NCI-H1417 treated with DMSO at 0.1 percent for 48 hours (cell line): ENCODE data around the gene UBE3B.
"Not testable (repeated sequence)": the region's sequence is repeated elsewhere in the genome, so short reads cannot be mapped to it uniquely, and the experiment has no call there.

Experiments used
- DNase-seq: peaks from one replicate; lab custom pipeline; 2025; lab: John Stamatoyannopoulos, UW

Gene UBE3B

DNA sequence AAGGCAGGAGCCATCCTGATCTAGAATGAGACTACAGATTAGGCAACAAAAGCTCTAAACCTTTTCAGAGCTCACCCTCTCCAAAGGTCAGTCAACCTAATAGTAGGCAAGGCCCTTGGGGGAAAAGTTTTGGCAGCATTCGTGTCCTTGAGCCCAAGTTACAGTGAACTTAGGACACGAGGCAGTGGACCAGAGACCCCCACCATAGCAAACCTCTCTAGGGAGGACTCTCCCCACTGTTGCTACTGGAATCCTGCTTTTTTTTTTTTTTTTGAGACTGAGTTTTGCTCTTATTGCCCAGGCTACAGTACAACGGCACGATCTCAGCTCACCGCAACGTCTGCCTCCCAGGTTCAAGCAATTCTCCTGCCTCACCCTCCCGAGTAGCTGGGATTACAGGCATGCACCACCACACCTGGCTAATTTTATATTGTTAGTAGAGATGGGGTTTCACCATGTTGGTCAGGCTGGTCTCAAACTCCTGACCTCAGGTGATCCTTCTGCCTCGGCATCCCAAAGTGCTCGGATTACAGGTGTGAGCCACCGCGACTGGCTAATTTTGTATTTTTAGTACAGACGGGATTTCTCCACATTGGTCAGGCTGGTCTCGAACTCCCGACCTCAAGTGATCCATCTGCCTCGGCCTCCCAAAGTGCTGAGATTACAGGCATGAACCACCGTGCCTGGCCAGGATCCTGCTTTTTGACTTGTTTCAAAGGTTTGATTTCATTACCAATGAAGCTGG lies 3.7 kb upstream of the UBE3B start:
- DNase-seq, result not testable (repeated sequence)

DNA sequence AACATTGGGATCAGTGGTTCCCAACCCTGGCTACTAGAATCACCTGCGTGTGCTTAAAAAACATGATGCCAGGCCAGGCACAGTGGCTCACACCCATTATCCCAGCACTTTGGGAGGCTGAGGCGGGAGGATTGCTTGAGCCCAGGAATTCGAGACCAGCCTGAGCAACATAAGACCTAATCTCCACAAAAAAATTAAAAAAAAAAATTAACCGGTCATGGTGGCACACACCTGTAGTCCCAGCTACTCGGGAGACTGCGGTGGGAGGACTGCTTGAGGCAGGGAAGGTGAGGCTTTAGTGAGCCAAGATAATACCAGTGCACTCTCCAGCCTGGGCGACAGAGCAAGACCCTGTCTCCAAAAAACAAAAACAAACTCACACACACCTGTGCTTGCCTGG lies 2.3 kb upstream of the UBE3B start:
- DNase-seq, result no peak

DNA sequence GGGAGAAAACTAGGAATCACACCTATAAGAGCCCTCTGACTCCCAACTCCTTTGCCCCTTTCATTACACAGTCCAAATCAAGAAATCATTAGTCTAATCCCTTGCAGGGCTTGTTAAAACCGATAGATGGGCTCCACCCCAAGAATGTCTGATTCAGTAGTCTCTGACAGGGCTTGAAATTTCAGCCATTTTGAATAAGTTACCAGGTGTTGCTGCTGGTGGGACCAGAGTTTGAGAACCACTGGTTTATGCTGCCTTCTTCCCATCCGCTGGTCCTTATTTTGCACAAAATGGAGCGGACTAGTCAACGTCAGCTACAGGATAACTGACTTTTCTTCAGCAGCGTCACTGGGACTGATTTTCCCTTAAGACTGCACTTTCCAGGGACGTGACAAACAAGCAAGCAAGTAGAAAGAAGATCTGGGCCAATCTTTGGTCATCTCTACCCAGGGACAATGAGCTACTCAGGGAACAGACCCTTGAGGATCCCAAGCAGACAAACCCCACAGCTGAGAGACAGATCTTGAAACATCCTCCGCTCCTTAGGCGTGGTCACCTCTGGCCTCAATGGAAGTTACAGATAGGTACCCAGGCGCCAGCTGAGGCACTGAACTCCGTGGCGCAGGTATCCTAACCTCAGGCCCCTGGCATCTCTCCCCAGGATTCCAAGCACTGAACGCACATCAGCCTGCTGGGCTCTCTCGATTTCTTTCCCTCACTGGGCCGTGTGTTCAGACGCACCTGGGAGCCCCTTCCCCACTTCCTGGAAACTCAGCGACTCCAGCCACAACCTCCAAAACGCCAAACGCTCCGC lies 1.2 kb upstream of the UBE3B start:
- no peak for DNase-seq

DNA sequence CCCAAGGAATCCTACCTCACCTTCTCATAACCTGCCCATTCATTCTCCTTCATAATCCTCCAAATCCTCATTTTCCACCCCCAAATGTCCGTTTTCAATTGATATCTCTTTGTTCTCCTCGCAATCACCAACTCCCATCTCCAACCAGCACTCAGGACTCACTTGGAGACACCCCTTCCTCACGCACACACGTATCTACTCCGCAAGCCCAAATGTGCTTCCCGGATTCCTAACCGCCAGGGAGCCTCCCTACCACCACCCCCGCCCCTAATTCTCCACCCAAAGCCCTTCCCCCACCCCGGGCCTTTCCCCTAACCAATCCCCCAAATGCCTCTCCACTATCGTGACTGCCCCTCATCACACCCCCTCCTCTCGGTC lies 638 bp upstream of the UBE3B start:
- DNase-seq, result no peak

DNA sequence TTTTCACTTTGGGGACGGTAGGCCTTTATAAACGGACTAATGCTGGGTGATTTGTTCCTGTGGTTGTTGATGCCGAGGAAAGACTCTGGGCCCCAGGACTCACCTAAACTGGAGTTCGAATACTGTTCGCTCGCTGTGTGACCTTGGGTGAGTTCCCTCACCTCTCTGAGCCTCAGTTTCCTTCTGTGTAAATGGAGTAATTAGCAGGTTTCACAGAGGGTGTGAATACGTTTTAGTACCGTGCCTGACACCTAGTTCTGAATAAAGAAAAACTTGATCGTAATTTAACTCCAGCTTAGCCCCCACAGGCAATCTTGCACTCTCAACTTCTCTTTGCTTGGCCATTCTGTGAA lies 505 bp downstream of the UBE3B start:
- no peak for DNase-seq

DNA sequence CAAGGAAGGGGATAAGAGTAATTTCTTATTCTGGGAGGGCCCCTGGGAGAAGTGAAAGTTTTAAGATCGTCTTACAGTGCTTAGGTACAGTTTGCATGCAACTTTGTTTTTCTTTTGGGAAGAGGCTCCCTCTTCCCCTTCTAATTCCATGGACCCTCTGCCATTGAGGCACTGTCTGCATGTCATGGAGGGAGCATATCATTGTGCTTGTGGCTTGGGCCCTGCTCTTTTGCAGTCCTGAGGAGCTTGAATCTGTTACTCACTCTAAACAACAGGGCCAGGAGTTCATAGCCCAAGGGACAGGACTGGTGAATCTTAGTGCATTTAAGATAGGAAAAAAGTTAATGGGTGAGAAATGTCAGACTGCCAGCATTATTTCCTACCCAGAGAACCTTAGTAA lies 2.3 kb downstream of the UBE3B start:
- no peak for DNase-seq

DNA sequence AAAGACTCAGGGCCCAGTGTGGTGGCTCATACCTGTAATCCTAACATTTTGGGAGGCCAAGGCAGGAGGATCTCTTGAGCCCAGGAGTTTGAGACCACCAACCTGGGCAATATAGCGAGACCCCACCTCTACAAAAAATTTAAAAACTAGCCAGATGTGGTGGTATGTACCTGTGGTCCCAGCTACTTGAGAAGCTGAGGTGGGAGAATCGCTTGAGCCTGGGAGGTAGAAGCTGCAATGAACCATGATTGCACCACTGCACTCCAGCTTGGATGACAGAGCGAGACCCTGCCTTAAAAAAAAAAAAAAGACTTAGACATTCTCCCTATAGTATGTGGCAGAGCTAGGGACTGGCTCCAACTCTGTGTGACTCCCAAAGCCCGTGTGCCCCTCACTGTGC lies 2.9 kb downstream of the UBE3B start:
- DNase-seq, result no peak

DNA sequence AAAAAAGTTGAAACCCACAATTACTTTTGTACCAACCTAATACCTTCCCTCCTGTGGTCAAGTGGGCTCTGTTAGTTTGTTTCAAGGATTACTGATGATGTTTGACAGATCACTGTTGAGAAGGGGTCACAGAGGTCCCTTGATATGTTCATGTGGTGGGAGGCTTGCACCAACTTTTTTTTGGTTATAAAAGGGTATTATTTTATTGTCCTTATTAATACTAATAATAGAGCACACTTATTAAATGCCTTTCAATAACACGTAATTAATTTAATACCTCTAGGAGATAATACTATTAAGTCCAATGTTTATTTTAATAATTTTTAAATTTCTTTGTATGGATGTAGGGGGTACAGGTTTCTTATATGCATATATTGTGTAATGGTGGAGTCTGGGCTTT lies 4.4 kb downstream of the UBE3B start:
- no peak for DNase-seq

DNA sequence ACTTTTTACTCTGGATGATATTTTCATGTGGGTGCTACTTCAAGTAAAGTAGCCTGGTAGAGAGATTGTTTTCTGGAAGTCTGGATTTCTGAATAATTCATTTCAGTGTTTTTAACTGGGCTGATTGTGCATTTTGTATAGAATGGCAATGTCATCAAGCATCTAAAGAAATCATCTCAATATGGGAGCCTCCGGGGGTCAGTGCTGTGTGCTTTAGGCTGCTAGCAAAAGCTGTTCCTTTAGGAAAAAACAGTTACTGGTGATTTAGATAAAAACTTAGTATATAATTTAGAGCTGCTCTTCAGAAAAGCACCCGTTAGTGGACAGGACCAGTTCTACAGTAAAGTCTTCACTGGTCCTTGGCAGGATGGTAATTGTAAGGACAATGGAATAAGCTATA lies 5.1 kb downstream of the UBE3B start:
- DNase-seq, result no peak

DNA sequence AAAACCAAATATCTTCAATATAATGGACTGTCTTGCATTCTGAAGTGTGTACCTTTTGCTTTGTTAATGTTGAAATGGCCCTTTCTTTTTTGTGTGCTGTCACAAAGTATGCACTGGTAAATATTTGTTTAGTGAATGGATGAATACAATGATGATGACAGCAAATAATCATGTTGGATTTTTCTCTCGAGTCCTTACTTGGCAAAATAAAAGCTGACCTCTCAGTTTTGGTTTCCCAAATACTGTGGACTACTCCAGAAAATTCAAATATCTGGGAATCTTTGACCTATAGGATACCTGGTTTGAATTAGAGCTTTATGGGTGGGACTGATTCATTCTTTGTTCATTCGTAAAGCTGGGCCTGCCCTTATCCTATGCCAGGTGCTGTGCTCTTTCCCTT lies 5.5 kb downstream of the UBE3B start:
- DNase-seq, result no peak

DNA sequence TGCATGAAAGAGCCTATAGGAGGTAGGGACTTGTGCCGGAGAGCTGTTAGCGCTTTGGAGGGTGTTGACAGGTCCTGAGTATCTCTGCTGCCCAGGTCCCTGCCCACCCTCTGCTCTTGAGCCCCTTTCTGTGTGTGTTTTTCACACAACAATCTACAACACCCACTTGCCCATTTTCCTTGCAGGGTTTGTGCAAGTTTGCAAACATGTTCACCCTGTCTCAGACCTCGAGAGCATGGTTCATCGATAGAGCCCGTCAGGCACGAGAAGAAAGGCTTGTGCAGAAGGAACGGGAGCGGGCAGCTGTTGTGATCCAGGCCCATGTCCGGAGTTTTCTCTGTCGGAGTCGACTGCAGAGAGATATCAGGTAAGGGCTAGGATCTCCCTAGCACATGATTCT lies 5.9 kb downstream of the UBE3B start:
- no peak for DNase-seq

DNA sequence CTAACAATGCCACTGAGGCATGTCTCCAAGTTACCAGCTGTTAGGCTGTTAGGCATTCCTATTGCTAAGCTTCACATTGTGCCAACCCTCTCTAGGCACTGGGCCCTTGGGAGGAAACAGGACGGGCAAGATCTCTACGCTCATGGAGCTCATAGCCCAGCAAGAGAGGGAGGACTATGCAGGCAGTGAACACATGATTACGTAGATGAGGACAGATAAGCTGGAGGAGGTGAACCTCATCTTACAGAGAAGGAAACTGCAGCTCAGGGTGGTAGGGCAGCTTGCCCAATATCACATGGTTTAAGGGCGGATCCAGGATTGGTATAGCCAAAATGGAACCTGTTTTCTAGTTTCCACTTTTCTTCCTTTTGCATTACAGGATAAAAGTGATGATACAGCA lies 7.8 kb downstream of the UBE3B start:
- DNase-seq, result no peak

DNA sequence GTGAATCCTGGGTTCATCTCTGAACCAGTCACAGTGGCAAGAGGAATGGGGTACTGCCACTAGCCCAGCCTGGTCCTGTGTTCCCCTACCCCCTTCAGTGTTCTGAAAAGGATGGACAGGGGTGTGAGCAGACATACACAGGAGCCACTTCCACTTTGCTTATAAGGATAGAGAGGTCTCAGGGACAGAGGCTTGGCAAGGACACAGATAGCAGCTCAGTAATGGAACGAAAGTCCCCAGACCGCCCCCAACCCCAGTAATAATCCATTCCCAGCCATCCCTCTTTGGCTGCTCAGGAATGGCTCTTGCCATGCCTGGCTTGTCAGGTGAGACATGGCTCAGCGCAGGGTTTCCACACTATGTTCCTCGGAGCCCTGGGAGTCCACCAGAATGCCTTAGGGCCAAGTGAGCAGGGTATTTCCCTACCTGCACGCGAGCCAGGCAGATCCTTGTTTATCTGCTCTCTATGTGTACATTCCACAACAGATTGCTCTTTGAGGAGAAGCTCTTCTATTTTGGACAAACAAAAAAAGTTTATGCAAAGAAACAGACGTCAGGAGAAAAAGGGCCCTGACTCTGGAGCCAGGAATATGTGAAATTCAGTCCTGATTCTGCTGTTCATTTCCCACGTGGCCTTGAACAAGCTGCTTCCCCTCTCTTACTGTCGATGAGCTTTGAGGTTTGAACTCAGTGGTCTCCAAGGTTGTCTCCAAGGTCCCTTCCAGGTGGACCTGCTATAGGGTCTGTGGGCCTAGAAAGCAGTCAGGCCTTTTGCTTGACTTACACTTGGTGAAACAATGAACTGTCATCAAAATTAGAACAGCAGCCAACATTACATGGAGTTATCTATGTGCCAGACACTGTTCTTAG lies 10.0 kb downstream of the UBE3B start:
- DNase-seq, result no peak

DNA sequence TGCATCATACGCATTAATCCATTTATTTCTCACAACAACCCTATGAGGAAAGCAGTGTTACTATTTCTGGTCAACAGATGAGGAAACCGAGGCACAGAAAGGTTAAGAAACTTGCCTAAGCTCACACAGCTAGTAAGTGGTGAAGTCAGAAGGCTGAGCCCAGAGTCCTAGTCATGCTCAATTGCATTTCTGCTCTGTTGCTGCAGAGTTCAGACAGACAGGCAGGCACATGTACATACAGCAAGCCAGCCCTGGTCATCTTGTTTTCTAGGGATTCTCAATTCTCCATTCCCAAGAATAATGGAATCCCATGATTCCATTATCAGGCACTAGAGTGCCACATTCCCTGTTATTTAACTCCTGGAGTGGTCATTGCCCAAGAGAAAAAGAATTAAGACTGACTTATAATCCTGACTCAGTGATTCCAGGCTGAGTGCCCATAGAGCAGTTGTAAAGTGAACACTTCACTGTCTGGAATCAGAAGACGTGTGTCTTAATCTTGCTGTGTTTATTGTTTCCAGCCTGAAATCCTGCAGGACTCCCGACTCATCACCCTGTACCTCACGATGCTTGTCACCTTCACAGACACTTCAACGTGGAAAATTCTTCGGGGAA lies 10.7 kb downstream of the UBE3B start:
- DNase-seq, result no peak

DNA sequence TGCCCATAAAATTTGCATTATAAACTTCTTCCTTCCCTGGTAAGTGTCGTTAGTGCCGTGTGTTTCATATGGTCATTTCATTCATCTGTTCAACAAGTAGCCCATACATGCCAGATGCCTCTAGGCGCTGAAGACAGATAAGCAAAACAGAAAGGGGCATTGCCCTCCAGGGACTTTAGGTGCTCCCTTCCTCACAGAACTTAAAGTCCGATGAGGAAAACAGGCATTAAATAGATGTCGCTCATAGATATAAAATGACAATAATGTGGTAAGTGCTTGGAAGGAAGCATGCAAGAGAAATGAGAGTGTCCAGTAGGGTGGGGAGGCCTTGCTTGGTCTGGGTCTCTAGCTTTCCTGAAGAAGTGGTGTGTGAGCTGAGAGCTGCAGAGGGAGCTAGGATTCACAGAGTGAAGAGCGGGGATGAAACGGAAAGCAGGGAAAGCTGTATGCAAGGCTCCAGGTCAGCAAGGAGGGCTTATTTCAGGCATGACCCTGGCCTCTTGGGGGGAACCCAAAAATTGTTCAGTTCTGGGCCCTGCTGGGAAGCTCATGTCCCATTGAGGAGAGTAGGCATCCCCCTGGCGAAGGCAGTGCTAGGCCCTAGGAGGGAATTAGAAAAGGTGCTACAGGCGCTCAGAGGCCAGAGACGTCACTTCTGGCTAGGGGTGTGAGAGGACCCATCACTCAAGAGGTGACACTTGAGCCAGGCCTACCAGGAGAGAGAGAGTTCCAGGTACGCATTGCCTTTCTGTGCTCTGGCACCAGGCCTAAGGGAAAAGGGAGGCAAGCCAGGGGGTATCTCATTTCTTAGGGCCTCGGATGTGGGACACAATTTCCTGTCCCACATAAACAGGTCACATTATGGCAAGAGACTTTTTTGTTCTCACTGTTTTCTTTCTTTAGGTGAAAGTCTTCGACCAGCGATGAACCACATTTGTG lies 11.9 kb downstream of the UBE3B start:
- DNase-seq, result no peak

DNA sequence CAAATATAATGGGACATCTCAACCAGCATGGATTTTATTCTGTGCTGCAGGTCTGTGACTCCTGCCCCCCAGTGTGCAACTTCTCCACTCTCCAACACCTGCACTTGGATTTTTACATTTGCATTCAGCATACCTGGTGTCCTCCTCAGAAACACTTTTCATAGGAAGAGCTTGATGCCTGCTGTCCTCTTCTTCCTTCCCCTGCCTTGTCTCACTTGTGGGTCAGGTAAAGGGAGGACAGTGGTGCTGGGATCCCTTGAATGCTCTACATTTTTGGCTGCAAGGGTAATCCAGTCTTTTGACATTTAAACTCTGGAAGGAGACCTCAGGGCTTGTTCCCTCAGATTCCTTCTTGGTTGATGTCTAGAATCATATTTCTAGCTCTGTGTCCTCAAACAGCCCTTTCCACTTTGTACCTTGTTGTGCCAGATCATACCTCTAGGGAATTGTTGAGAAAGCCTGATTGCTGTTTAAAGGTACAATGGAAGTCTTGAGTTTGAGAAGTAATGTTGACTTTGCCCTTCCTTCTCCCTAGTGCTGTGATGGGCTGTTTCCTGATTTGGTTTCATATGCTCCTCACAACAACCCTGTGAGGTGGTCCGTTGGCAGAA lies 12.6 kb downstream of the UBE3B start:
- no peak for DNase-seq

DNA sequence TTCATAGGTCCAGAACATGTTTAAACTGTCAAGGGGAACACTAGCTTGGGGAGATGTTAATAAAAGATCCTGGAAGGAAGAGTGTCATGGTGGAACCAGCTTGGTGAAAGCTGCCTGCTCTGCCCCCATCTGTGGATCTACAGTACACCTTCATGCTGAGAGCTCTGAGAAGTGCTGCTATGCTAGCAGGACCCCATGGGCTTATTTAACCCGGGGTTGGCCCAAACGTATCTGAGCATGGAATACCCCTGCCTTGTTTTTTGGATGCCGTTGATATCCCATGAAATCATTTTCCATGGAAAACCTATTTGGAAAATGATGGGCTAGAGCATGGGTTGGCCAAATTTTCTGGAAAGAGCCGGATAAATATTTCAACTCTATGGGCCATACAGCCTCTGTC lies 14.2 kb downstream of the UBE3B start:
- DNase-seq, result no peak

DNA sequence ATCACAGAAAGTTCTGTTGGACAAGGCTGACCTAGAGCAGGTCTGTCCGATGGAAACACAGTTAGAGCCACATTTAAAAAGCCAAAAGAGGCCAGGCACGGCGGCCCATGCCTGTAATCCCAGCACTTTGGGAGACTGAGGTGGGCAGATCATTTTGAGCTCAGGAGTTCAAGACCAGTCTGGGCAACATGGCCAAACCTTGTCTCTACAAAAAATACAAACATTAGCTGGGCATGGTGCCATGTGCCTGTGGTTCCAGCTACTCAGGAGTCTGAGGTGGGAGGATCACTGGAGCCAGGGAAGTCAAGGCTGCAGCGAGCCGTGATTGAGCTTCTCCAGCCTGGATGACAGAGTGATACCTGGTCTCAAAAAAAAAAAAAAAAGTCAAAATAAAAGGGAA lies 14.9 kb downstream of the UBE3B start:
- DNase-seq, result no peak

DNA sequence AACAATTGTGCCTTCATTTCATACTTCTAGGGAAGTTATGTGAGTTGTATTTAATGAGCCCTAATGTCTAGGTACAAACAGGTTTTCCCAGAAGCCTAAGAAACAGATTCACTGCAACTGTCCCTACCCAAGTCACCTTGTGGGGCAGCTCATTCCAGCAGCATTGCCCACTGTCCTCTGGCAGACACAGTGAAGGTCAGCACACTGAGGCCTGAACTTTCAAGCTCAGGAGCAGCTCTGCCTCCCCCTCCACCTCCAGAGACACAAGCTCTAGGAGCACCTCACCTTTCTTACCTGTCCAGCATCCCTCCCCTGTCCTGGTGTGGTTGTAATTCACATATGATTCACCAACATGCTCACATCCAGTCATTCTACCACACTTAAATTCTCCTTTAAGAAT lies 15.7 kb downstream of the UBE3B start:
- no peak for DNase-seq

DNA sequence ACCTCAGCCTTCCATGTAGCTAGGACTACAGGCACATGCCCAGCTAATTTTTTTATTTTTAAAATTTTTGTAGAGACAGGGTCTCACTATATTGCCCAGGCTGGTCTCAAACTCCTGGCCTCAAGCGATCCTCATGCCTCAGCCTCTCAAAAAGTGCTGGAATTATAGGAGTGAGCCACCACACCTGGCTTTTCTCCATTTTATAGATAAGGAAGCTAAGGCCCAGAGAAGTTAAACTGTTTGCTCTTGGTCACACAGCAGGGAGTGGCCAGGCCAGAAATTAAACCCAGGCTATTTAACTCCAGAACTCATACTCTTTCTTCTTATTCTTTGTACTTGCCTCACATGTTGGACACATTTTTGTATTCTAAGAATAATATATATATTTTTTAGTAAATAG lies 16.5 kb downstream of the UBE3B start:
- DNase-seq, result no peak

DNA sequence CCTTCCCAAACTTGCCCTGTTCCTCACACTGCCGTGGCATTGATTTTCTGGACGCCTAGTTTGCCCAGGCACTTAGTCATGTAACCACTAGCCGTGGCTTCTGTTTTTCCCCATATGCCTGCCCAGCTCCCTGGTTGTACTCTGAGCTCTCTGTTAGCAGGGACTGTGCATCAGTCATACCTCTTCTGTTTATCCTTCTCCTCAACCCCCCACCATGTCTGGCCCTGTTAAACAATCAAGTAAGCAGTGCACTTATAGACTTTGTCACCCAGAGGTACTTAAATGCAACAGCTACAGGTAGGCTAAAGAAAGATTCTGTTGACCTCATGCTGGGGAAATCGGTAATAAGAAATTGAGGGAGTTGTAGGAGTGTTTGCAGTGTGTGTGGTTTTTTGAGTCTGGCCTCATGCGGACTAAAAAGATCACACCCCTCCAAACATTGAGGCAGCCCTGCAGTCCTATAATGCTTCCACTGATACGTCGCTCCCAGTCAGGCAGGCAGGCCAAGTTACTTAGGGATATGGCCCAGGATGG lies 17.0 kb downstream of the UBE3B start:
- no peak for DNase-seq
